Urothelium cell line (cell line): ENCODE data around the gene SV2C.

Experiments used
- DNase-seq: peaks from one replicate; pipeline ENCODE4 v3.0.0; 2011; ENCODE audit warnings: low spot score, mixed read lengths
- FAIRE-seq: peaks from 2 replicates; lab custom pipeline; 2011; peaks lifted over from hg19 to GRCh38; lab: Jason Lieb, UNC

SV2C gene

DNA sequence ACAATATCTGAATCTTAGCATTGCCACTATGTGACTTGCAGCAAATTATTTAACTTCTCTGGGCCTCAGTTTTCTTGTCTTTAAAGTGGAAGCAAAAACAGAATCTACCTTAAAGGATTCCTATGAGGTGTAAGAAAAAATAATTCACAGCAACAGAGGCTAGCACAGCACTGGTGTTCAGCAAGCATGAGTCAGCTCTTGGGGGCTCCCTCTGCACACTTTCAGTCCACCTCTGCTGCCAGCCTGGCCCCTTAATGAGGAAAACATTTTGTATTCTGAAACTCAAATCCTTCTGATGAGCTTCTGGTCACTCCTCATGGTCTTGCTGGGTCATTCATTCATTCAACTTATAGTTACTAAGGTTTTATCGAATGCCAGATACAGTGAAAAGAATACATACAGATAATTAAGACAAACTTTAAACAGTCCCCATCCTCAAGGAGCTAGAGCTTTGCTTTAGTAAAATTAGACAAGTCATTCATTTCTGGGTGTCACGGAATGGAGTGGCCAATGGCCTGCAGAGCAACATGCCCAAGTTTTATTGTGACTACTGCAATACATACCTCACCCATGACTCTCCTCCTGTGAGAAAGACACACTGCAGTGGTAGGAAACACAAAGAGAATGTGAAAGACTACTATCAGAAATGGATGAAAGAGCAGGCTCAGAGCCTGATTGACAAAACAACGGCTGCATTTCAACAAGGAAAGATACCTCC lies 293.1 kb downstream of the SV2C start:
- DNase-seq (no peak), FAIRE-seq (no peak)

DNA sequence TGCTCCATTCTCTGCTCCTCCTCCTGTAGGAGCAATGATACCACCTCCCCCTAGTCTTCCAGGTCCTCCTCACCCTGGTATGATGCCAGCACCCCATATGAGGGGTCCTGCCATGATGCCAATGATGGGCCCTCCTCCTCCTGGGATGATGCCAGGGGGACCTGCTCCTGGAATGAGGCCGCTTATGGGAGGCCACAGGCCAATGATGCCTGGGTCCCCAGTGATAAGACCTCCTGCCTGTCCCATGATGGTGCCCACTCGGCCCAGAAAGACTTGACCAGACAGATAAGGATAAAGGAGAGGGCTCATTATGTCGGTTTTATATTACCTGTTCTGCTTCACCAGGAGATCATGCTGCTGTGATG lies 293.7 kb downstream of the SV2C start:
- FAIRE-seq: no peak
- no peak for DNase-seq

DNA sequence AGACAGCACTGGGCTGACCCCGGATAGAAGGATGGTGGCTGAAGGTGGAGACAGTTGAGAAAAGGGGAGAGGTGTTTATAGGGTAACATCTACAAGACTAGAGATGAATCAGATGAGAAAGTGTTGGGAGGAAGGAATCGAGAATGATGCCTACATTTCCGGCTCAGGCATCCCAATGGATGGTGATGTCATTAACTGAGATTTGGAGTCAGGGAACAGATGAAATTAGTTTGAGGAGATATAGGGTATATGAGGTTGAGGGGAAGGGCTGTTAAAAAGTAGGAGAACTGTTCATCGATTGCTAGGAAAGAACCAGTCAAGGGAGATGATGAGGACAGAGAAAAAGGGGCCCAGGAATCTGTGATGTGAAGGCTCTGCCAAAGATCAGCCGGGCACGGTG lies 295.2 kb downstream of the SV2C start:
- no peak for FAIRE-seq
- no peak for DNase-seq

DNA sequence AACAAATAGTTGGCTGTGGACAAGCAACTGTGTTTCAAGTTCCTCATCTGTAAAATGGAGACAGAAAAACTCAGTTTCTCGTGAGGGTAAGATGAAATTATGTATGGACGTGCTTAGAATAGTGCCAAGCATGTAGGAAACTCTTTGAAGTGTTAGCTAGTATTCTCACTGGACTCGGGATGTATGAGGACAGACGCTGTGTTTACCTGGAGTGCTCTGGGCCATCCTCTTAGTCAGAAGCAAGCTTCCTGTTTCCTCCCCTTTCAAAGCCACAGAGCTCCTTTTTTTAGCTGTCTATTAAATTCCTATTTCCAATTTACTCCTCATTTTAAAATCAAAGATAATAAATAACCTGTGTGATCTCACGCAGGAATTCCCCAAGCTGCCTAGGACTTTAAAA lies 296.1 kb downstream of the SV2C start:
- DNase-seq (no peak), FAIRE-seq (no peak)

DNA sequence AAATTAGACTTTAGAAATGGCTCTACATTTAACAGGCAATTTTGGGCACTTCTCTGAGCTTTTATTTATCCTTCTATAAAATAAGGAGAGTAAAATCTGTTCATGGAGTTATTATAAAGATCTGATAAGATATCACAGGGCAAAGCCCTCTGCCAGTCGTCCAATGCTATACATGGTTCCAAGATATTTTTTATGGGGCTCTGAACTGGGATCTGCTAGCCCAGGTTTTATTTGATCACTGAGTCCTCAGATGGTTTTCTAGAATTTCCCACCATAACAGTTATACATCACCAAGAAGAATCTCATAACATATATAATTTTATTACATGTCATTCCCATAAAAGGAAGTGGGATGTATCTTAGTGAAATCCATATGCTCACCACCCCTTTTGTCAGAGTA lies 296.7 kb downstream of the SV2C start:
- DNase-seq: no peak
- no peak for FAIRE-seq

DNA sequence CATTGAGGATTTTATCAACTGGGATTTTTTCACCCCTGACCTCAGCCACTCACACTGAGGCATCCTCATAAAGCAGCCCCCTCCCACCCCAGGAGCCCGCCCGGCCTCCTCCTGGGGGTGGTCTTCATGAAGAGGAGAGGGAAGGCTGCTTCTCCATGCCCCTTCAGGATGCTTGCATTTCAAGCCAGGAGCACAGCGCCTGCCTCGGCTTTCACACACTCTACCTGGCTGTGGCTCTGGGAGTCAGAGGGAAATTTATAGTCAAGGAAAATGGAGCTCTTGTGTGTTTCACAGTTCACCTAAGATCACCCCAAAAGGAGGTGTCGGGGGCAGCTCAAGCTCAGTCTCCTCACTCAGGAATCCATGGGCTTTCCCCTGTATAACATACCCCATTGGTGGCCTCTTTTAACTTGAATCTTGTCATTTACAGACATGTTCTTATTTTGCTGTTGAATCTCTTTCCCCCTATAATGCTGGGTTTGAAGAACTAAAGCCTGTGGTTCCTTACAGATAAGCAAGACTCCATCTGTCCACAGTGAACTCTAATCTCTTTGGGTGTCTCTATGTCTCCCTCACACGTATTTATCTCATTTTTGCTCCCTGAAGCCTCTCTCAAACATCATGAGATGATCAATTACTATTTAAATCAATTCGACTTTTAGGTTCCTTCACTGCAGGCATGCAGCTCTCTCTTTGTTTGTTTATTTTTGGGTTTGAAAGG lies 297.3 kb downstream of the SV2C start:
- FAIRE-seq (no peak), DNase-seq (no peak)

DNA sequence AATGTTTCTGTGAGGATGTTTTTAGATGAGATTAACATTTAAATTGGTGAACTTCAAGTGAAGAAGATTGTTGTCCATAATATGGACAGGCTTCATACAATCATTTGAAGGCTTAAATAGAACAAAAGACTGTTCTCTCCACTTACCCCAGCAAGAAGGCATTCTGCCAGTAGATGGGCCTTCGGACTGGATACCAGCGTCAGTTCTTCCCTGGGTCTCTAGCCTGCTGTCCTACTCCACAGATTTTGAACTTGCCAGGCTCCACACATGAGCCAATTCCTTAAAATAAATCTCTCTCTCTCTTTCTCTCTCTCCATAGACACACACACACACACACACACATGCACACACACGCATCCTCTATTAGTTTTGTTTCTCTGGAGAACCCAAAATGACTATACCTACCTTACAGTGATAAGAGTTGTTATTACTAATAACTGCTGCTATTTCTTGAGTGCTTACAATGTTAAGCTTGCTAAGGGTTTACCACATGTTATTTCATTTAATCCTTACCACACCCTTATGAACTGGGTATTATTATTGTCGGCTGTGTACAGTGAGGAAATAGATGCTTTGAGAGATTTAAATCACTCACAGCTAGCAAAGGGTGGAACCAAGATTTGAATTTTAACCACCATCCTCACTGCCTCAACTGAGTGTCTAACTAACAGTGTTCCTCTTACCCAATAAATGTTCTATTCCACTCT lies 300.1 kb downstream of the SV2C start:
- DNase-seq (no peak), FAIRE-seq (no peak)

DNA sequence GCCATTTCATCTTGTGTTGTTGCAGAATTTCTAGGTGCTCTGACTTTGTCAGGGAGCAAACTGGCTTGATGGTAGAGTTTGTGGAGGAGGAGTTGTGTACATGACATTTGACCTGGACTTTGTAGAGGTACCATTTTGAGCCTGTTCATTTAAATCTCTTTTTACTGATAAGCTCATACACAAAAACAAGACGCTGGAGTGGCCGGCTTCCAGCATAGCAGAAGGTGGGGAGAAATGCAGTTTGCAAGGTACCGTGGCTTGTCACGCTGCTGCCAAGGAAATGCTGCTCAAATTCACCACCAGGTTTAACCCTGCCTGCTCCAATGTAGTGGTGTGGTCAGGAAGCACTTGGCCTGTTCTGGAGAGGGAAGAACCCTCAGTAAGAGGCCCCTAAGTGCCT lies 301.0 kb downstream of the SV2C start:
- DNase-seq (no peak), FAIRE-seq (no peak)

DNA sequence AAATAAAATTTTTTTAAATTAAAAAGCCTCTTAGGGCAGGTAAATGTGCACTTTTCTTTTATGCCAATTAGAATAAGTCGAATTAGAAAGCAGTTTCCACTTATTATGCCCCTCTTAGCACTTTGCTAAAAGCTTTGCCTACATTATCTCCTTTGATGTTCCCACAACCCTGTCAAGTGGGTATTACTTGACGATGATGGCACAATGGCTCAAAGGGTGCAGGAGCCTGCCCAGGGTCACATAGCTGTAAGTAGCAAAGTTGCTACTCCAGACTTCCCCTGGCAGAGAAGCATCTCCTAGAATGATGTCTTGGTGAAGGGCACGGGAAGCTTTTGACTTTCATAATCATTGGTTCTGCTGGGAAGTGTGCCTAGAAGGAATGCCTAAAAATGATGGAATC lies 301.5 kb downstream of the SV2C start:
- FAIRE-seq: no peak
- DNase-seq: no peak

DNA sequence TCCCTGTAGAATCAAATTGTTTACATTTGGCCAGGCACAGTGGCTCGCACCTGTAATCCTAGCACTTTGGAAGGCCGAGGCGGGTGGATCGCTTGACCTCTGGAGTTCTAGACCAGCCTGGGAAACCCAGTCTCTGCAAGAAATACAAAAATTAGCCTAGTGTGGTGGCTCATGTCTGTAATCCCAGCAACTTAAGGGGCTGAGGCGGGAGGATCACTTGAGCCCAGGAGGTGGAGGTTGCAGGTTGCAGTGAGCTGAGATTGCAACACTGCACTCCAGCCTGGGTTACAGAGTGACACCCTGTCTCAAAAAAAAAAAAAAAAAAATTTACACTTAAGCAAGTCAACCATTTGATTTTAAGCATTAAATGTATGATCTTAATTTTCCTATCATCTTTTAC lies 302.4 kb downstream of the SV2C start:
- no peak for DNase-seq
- FAIRE-seq: no peak

DNA sequence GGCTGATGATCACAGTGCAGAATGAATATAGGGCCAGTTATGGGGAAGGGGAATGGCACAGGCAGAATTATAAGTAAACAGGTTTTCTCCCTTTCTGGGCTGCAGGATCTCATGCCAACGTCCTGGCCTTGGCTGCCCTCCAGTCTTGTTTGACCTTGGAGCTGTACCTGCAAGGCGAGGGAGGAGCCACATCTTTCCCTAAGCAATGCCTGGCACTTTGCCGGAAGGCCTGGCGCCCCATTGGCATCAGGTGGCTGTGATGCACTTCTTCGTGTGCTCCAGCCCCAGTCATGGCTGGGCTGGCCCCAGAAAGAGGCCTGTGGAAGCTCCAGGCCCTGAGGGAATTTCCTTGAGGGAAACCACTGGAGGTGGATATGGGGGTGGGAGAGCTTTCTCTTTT lies 303.2 kb downstream of the SV2C start:
- FAIRE-seq: no peak
- DNase-seq: no peak

DNA sequence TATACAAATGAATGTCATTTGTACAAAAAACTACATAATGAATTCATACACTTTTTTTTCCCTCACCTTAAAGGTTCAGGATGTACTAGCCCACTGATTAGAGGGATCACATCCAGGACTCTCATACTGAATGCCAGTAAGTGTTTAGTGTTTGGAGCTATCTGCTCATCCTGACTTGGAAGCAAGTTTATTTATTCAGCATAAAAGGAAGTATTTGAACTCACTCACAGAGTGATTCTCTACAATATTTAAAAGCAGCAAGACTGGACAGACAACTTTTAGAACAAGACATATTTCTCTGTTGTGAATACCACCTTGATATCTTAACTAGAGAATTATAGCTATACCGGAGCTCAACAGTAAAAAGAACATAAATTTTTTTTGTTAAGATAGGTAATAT lies 305.1 kb downstream of the SV2C start:
- FAIRE-seq: no peak
- DNase-seq: no peak

DNA sequence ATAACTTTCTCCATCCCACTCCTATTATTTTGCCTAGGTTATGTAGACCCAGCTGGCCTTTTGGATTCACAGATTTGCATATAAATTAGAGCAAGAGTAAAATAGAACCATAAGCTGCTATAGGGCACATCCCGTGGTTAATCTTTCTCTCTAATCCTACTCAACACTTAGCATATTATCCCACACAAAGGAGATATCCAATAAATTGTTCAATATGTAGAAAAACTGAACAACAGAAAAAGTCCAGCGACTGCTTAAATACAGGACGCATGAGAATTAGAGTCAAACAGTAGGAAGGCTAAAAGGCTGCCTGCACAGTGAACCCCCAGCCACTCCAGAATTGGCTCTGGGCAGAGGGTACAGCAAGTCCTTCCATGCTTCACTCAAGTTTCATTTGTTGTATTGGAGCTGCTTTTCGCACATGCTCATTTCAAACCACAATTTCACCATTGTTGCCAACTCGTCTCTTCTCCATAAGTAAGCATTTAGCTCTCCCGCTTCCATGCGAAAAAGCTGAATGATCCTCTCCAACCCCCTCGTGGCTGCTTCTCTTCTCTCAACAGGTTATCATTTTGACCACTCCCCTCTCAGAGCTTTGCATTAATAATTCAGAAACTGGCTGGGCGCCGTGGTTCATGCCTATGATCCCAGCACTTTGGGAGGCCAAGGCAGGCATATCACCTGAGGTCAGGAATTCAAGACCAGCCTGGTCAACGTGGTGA lies 305.8 kb downstream of the SV2C start:
- no peak for FAIRE-seq

DNA sequence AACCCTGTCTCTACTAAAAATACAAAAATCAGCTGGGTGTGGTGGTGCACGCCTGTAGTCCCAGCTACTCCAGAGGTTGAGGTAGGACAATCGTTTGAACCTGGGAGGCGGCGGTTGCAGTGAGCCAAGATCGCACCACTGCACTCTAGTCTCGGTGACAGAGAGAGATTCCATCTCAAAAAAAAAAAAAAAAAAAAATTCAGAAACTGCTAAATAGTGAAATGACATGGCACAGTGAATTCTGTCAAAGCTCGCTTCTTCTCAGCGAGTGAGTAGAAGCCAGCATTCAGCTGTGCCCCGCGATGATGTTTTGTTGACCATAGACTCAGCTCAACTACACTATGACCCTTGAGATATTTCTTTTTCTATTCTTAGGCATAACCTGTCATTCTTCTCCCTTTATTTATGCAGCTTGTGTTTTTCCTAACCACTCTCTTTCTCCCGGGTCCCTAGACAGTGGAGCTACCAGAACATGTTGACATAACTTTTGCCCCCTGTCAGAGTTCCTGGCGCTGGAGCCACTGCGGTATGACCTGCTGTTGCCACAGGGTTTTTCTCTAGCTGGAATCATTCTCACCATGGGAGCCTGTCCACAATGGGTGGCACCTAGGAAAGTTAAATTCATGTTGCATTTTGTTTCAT lies 306.5 kb downstream of the SV2C start:
- DNase-seq (no peak), FAIRE-seq (no peak)

More for the DNA sequence above, 305.8 kb downstream of the SV2C start:
- no peak for DNase-seq

DNA sequence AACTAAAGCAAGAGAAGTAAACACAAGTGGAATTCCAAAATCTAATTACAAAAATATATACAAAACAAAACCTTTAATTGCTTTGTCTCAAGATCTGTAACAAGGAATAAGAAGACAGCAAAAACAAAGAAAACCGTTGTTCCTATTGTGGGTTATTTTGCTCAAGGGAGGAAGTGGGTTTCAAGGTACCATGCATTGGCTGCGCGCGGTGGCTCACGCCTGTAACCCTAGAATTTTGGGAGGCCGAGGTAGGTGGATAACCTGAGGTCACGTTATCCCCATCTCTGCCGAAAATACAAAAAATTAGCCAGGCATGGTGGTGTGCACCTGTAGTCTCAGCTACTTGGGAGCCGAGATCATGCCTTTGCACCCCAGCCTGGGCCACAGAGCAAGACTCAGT lies 307.8 kb downstream of the SV2C start:
- DNase-seq: no peak
- no peak for FAIRE-seq

DNA sequence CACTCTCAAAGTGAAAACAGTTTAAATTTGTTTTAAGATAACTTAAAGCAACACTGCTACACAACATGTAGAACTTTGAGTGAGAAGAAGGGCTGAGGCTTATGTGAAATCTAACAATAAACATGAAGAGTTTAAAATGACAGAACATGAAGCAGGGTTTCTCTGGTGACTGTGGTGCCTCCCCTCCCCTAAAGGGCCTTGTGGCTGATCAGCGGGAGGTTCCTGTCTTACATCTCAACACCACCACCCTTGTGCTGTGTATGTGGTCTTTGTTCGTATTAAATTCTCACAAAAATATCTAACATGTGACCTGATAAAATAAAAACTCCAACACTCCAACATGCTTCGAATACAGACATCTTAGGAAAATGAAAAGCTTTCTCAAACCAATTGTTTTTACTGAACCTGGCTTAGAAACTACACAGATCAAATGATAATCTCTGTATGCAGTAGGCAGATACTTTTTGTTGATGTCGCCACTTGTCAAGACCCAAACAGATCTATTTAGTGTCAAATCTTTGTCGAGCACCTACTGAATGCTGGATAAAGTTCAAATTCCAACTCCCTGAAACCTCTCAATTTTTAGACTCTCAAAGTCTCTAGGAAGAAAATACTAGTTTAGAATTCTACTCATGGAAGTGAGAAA lies 310.0 kb downstream of the SV2C start:
- DNase-seq (no peak), FAIRE-seq (no peak)

DNA sequence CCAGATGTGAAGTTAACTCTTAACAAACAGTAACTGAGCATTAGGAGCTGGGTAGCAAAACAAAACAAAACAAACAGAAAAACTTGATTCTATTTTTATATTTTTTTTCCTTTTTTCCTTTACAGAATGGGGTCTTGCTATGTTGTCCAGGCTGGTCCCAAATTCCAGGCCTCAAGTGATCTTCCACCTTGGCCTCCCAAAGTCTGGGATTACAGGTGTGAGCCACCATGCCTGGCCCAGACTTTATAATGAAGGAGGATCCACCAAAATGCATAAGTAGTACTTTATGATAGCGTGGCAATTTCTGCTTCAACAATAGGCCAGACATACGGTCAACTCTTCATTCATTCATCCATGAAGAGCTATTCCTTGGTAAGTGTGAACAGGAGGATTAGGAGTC lies 314.0 kb downstream of the SV2C start:
- FAIRE-seq: no peak

DNA sequence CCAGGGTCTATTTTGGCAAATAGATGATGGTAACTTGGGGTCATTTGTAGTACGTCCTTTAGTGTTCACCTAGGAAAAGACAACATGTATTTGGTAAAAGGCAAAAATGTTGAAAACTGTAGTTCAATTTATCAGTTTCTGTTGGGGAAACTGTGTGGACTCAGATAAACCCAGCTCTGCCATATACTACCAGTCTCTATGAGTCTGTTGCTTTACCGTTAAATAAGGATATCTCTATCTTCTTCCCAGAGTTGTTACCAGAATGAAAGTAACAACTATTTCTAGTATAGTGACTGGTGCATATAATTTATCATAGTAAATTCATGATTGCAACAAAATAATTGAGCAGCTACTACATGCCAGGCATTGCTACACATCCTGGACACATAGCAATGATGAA lies 316.1 kb downstream of the SV2C start:
- DNase-seq (no peak), FAIRE-seq (no peak)

More for the DNA sequence above, 314.0 kb downstream of the SV2C start:
- no peak for DNase-seq

DNA sequence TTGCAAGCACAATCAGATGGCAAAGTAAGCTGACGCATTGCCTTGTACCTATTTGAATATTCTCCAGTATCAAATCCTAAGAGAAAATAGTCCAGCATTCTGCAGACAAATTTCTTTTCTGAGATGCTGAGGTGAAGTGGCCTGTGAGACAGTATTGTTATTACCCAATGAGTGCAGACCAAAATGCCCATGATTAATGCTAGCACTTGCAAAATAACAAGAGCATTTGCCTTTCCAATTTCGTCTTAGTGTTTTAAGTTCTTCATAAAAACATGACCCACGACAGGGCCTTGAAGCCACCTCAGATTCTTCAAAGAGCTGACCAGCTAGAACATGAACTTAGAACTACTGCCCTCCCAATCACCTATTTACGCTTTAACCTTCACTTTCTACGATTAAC lies 317.3 kb downstream of the SV2C start:
- FAIRE-seq: no peak
- DNase-seq: no peak

DNA sequence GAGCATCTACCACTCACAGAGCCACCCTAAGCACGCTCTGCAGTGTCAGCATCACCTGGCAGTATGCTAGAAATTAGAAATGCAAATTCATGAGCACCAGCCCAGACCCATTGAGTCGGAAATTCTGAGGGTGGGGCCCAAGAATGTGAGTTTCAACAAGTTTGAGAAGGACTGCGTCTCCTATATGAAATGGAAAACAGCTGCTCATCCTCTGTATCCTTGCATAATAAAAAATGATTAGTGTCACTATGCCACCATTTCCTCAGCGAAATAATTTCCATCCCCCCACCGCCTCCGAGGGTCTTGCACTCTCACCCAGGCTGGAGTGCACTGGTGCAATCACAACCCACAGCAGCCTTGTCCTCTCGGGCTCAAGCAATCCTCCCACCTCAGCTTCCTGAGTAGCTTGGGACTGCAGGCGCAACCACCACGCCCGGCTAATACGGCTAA lies 318.6 kb downstream of the SV2C start:
- DNase-seq: no peak
- FAIRE-seq: no peak
